IPS-15b (cell line): ENCODE measurements around the gene RAD52.

Source experiments
- H3K27me3 ChIP-seq: one replicate; pipeline ENCODE4 v1.6.1; 2013; ENCODE audit warnings: low read length; ENCODE audit not compliant: control insufficient read depth, insufficient read depth
- H3K36me3 ChIP-seq: one replicate; pipeline ENCODE4 v1.6.1; 2013; ENCODE audit warnings: low read length; ENCODE audit not compliant: control insufficient read depth, insufficient read depth
- H3K4me1 ChIP-seq: one replicate; pipeline ENCODE4 v1.6.1; 2013; ENCODE audit warnings: mild to moderate bottlenecking, low read length; ENCODE audit not compliant: control insufficient read depth, insufficient read depth
- H3K4me3 ChIP-seq: one replicate; pipeline ENCODE4 v1.5.1; 2013; ENCODE audit warnings: low read depth, low read length
- H3K9ac ChIP-seq: one replicate; pipeline ENCODE4 v1.6.1; 2013; ENCODE audit warnings: low read depth, mild to moderate bottlenecking, low read length
- H3K9me3 ChIP-seq: one replicate; pipeline ENCODE4 v1.6.1; 2013; ENCODE audit warnings: mild to moderate bottlenecking, low read length; ENCODE audit not compliant: control insufficient read depth, insufficient read depth

RAD52 gene

DNA sequence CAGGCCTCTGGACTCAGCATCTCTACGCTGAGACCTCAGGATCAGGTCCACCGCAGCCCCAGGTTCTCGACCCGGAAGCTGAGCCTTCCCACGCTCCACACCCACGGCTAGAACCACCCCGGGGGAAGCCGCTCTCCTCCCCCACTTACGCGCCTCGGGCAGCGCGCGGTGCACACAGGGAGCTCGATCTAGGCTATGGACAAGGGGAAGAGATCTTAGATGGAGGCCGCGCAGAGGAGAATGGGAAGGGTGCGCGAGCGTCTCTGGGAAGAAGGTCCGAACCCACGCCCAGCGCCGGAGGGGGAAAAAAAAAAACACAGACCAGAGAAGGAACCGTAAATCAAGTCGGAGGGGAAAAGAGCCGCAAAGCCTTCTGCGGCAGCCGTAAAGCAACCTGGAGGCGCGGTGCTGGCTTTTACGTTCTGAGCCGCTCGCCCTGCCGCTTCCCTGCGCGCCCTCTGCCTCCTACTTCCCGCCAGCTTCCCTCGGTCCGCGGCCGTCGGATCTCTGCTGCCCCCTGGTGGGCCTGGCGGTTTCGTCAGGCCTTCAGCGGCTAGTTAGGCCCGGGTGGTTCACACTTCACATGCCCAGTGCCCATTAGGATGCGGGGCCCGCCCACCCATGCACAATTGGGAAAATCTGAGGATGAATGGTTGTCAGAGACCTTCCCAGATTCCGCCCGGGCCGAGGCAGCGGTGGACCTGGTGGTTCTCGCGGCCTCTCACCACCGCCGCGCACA, at the start of gene RAD52:
TSS of gene RAD52 (minus strand) at position 242 of the 739 bp plus-strand sequence. CDS start 16,636 bp downstream, outside the sequence.
- peak within 1 kb of the TSS; percentile 98 for H3K9ac ChIP-seq
- H3K4me3 ChIP-seq, result peak within 1 kb of the TSS; percentile 96
- no peaks in the 10 kb centered on the region for H3K36me3 ChIP-seq
- H3K27me3 ChIP-seq, result no peaks in the 10 kb centered on the region
- H3K9me3 ChIP-seq, result no peaks in the 10 kb centered on the region
- no peaks in the 10 kb centered on the region for H3K4me1 ChIP-seq

DNA sequence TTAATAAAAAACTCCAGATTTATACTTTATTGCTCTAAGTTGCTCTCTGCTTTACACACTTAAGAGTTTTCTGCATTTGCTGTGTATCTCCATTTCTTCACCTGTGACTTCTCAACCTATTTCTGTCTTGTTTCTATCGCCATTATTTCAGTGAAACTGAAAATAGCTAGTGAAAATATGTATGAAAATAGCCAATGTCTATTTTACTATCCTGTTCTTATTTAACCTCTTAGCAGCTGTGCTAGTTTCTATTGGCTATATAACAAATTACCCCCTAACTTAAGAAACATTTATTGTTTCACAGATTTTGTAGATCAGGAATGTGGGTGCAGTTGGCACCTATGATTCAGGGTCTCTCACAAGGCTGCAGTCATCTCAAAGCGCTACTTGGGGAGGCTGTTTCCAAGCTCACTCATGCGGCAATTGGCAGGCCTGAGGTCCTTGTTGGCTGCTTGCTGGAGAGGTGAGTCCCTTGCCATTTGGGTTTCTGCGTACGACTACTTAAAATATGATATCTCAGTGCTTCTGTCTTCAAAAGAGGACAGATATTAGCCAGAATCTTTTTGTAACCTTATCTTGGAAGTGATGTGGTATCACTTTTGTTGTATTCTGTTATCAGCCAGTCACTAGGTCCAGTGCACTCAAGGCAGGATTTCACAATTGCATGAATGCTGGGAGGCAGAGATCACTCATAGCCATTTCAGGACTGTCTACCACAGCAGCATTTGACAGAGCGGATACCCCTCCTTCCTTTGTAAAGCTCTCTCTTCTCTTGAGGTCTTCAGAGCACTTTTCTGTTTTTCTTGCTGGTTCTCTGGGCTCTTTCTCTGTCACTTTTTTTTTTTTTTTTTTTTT, 48.8 kb upstream of the RAD52 start:
- H3K27me3 ChIP-seq, result no peaks in the 10 kb centered on the region
- no peaks in the 10 kb centered on the region for H3K36me3 ChIP-seq
- no peak overlapping the region for H3K4me3 ChIP-seq
- H3K9ac ChIP-seq, result no peak overlapping the region
- no peaks in the 10 kb centered on the region for H3K9me3 ChIP-seq
- H3K4me1 ChIP-seq, result no peaks in the 10 kb centered on the region

DNA sequence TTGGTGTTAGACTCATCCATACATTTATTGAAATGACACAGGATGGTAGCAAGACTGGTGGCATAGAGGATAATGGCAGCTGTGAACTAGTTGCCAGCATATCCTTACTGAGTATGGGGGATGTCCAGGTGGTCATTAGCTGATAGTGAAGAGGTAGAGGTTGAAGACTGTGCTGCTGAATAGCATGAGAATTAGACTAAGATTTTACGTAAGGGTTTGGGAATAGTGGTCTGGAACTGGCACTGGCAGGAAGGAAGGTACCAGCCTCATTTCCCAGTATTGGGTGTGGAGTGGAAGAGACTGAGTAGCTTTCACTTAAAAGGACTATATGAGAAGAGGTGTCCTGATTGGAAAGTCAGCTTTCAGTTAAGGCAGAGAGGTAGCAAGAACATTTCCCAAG, 48.0 kb upstream of the RAD52 start:
- H3K4me1 ChIP-seq, result peaks cover under 1% of the 10 kb centered on the region
- no peaks in the 10 kb centered on the region for H3K27me3 ChIP-seq
- no peak overlapping the region for H3K4me3 ChIP-seq
- H3K36me3 ChIP-seq, result no peaks in the 10 kb centered on the region
- H3K9ac ChIP-seq, result no peak overlapping the region
- no peaks in the 10 kb centered on the region for H3K9me3 ChIP-seq

DNA sequence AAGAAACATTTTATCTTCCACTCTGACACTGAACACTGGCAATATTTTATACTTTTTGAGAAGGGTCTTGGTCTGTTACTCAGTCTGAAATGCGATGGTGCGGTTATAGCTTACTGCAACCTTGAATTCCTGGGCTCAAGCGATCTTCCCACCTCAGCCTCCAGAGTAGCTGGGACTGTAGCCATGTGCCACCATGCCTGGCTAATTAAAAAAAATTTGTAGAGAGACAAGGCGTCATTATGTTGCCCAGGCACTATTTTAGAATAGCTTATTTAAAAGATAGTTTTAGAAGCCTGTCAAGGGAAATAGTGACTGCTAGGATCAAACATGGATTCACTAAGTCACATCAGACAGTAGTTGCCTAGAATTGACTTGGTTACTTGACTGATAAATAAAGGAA, 47.4 kb upstream of the RAD52 start:
- no peaks in the 10 kb centered on the region for H3K36me3 ChIP-seq
- peaks cover 4% of the 10 kb centered on the region for H3K4me1 ChIP-seq
- H3K4me3 ChIP-seq, result no peak overlapping the region
- no peaks in the 10 kb centered on the region for H3K27me3 ChIP-seq
- H3K9ac ChIP-seq, result no peak overlapping the region
- H3K9me3 ChIP-seq, result no peaks in the 10 kb centered on the region

DNA sequence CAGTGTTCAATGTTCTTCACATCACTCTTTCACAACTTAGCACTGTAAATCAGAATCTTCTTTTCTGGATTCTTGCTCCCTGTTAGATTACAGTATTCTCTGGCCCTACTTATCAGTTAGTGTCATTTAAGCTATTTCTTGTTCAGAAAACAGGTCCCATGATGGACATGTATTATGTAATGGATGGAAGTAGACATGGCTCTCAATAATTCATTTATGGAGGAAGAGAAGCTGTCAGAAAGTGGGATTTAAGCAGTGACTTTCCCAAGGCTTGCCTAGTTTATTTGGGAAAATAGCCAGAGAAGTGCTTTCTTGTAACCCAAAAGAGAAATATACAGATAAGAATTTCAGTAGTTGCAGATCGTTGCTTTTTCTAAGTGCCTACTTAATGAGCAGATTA, 43.2 kb upstream of the RAD52 start:
- Histone ChIP-seq H3K4me3 (peak overlapping the region; percentile 94), H3K9ac (peak overlapping the region; percentile 87), H3K9me3 (no peaks in the 10 kb centered on the region), H3K27me3 (no peaks in the 10 kb centered on the region), H3K36me3 (no peaks in the 10 kb centered on the region), H3K4me1 (peaks cover 4% of the 10 kb centered on the region)

DNA sequence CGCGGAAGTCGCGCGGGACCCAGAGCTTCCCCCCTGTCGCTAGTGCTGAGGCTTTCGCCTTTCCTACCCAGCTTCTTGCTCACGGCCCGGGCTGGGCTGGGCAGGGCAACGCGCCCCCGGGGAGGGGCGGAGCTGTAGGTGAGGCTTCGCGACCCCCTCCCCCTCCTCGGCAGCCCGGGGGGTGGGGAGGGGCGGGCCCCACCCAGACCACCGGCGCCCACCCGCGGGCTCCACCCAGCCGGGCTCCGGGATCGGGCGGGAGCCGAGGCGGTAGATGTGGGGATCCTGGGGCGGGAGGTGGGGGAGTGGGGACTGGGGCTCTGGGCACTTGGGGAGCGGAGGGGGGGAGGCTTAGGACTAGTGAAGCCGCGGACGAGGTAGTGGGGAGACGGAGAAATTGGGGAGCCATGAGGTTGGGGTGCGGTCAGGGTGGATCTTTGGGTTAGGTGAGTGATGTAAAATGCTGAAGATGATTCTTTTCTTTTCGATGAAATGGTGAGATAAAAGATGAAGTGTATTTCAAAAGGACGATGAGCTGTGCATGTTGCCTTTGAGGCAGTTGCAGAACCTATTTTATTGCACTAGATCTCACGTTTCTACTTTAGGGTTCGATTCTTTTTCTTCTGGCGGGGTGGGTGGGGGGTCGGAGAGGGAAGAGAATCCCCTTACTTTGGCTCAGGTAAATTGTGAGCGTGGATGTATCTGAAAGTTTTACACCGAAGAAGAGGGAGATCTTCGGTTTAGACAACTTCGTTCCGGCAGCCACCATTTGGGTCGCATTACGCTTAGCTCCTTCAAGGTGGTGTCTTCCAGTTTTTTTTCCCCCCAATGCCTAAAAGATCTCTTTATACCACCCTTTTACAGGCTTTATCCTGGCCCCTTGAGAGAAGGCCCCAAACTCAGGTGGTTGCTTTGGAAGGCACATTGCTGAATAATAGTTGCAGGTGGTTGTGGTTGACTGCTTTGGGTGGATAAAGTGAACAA, 42.1 kb upstream of the RAD52 start:
- Histone ChIP-seq H3K4me1 (peaks cover 4% of the 10 kb centered on the region), H3K9me3 (no peaks in the 10 kb centered on the region), H3K36me3 (no peaks in the 10 kb centered on the region), H3K27me3 (no peaks in the 10 kb centered on the region), H3K4me3 (peak overlapping the region; percentile 94), H3K9ac (peak overlapping the region; percentile 87)

DNA sequence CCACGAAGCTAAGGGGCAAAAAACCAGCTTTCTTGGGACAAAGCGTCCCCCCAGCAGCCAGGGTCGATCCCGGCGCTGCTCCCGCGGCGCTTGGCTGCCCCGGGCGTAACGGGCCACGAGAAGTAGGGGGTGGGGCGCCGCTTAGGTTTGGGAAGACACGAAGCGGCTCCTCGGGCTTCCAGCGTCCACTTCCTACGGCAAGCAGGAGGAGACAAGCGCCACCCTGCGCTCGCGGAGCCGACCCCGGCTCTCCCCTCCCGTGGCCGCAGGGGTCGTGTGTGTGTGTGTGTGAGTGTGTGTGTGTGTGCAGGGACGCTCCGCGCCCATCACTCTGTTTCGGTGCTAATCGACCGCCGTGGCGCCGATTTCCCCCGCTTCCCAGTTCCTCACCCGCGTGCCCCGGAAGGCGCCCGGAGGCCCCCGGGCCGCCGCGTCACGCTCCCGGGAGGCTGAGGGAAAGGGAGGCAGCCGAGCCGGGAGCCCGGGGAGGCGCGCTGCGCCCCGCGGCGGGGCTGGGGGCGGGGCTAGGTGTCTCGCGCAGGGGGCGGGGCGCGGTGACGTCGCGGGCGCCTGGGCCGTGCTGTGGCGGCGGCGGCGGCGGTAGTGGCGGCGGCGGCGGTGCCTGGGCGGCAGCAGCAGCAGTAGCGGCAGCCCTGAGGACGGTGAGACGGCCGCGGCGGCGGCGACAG, 41.3 kb upstream of the RAD52 start, which contains the start of gene ERC1:
TSS of gene ERC1 (plus strand) at position 563 of the 689 bp plus-strand sequence. CDS start 36,681 bp downstream, outside the sequence.
- Histone ChIP-seq H3K9me3 (no peaks in the 10 kb centered on the region), H3K9ac (peak within 1 kb of the TSS; percentile 89), H3K36me3 (no peaks in the 10 kb centered on the region), H3K27me3 (no peaks in the 10 kb centered on the region), H3K4me1 (peaks cover 4% of the 10 kb centered on the region), H3K4me3 (peak within 1 kb of the TSS; percentile 94)

DNA sequence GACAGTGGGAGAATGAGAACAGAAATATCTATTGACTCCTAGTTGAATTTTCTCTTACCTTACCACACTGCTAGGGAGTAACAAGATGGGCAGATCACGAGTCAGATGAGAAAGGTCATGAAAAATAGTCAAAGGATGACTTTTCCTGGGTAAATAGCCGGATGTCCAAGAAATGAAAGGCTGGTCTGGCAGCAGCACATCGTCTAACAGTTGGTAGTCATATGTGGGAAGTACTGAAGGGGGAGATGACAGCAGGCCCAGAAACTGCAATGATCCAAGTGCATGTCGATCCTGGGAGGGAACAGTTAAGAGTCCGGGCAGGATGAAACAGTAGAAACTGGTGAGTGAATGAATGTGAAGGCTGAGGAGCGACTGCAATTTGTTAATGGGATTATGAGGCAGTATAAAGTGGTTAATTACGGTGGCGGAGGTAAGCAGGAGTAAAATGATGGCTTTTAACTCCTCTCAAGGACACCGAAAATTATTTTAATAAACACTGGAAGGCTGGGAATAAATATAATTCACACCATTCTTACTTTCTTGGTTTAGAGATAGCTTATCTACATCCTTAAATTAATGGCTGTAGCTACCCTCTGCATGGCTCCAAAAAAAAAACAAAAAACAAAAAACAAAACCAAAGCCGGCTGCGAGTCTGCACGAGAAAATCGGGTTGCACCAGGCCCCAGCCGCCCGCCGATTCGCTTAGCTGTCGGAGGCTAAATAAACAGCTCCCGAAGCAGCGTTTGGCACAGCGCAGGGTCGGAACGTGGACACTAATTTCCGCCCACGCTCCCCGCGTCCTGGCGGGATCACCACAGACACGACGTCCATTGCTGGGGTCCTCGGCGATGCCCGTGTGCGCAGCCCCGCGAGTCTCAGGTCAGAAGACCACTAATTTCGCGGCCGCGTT, 40.5 kb upstream of the RAD52 start:
- Histone ChIP-seq H3K36me3 (no peaks in the 10 kb centered on the region), H3K9me3 (no peaks in the 10 kb centered on the region), H3K4me1 (peaks cover 4% of the 10 kb centered on the region), H3K27me3 (no peaks in the 10 kb centered on the region), H3K9ac (peak overlapping the region; percentile 89), H3K4me3 (peak overlapping the region; percentile 90)

DNA sequence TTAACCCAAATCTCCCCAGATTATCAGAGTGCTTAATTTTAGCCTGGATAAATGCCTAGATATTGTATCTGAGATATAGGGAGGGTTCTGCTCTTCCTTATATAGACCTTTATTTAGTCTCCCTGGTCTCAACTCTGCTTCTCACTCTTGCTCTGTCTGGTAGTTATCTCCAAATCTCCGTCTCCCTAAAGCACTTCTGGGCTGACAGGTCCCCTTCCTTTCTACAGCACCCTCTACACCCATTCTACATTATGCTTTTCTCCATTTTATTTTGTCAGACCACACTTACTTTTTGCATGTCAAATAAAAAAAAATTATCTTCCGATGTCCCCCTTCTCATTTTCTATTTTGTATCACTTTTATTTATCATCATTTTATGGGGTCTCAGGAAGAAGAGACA, 39.6 kb upstream of the RAD52 start:
- no peak overlapping the region for H3K4me3 ChIP-seq
- no peak overlapping the region for H3K9ac ChIP-seq
- H3K4me1 ChIP-seq, result peaks cover 4% of the 10 kb centered on the region
- H3K36me3 ChIP-seq, result no peaks in the 10 kb centered on the region
- H3K27me3 ChIP-seq, result no peaks in the 10 kb centered on the region
- no peaks in the 10 kb centered on the region for H3K9me3 ChIP-seq

DNA sequence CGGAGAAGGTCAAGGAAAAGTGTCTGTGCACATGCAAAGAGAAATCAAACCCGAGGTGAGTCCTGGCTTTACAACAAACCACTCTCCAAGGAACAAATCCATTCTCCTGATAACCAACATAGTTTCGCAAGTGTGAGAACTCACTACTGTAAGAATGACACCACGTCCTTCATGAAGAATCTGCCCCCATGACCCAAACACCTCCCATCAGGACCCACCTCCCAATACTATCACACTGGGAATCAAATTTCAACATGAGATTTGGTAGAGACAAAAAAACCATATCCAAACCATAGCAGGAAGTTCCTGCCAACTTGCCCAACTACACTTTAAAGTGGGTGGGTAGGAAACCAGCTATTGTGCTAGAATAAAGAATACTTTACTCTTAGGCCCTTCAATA, 39.2 kb upstream of the RAD52 start:
- peaks cover 4% of the 10 kb centered on the region for H3K4me1 ChIP-seq
- H3K9ac ChIP-seq, result no peak overlapping the region
- no peaks in the 10 kb centered on the region for H3K36me3 ChIP-seq
- H3K4me3 ChIP-seq, result no peak overlapping the region
- H3K9me3 ChIP-seq, result no peaks in the 10 kb centered on the region
- H3K27me3 ChIP-seq, result no peaks in the 10 kb centered on the region
